GM18909 (cell line): Measurements from ENCODE around the gene PLEKHG3.

Experiments
- ATAC-seq: cut with Tn5 transposase; IDR thresholded peaks from one replicate; pipeline ENCODE4 v1.9.1; 2021; ENCODE audit warnings: mild to moderate bottlenecking; ENCODE audit not compliant: unreplicated experiment, poor library complexity

The PLEKHG3 gene

GRCh38 chr14:64738281-64738804, 34.1 kb downstream of the PLEKHG3 start:
- no peak for ATAC-seq

GRCh38 chr14:64741200-64741599, 37.0 kb downstream of the PLEKHG3 start:
- ATAC-seq = no peak

GRCh38 chr14:64741961-64742360, 37.7 kb downstream of the PLEKHG3 start:
- ATAC-seq = no peak

- no peak for ATAC-seq
Observed at GRCh38 chr14:64743061-64743460, 38.8 kb downstream of the PLEKHG3 start.

- no peak for ATAC-seq
Observed at GRCh38 chr14:64745511-64746091, 41.4 kb downstream of the PLEKHG3 start.

GRCh38 chr14:64746298-64747250, 42.4 kb downstream of the PLEKHG3 start:
- ATAC-seq = no peak

GRCh38 chr14:64747327-64747726, 43.1 kb downstream of the PLEKHG3 start:
- no peak for ATAC-seq

- no peak for ATAC-seq
Observed at GRCh38 chr14:64748521-64748920, 44.3 kb downstream of the PLEKHG3 start.

- no peak for ATAC-seq
Observed at GRCh38 chr14:64748995-64749714, 44.9 kb downstream of the PLEKHG3 start.

GRCh38 chr14:64752909-64753308, 48.7 kb downstream of the PLEKHG3 start:
- ATAC-seq = no peak

GRCh38 chr14:64753374-64753773, 49.1 kb downstream of the PLEKHG3 start:
- no peak for ATAC-seq

- no peak for ATAC-seq
Observed at GRCh38 chr14:64753999-64754398, 49.8 kb downstream of the PLEKHG3 start.

GRCh38 chr14:64754685-64755084, 50.5 kb downstream of the PLEKHG3 start:
- ATAC-seq = no peak

- no peak for ATAC-seq
Observed at GRCh38 chr14:64755781-64756221, 51.6 kb downstream of the PLEKHG3 start.

GRCh38 chr14:64756712-64757111, 52.5 kb downstream of the PLEKHG3 start:
- no peak for ATAC-seq

- no peak for ATAC-seq
Observed at GRCh38 chr14:64757601-64758000, 53.4 kb downstream of the PLEKHG3 start.

- no peak for ATAC-seq
Observed at GRCh38 chr14:64758025-64758521, 53.8 kb downstream of the PLEKHG3 start.

- ATAC-seq = no peak
Observed at GRCh38 chr14:64758691-64759554, 54.7 kb downstream of the PLEKHG3 start.

- ATAC-seq = no peak
Observed at GRCh38 chr14:64759555-64759938, 55.3 kb downstream of the PLEKHG3 start.
